ENCODE measurements around the gene NBR1.
"Not testable (repeated sequence)": the region's sequence is repeated elsewhere in the genome, so short reads cannot be mapped to it uniquely, and the experiment has no call there.

Gene NBR1

GRCh38 chr17:43216369-43216761, 45.4 kb downstream of the NBR1 start:
- DNase-seq, result no peak

GRCh38 chr17:43216762-43217613, 46.0 kb downstream of the NBR1 start:
- DNase-seq, result no peak

GRCh38 chr17:43217614-43218087, 46.6 kb downstream of the NBR1 start:
- peak; percentile 33 for DNase-seq

GRCh38 chr17:43219001-43219400, 48.0 kb downstream of the NBR1 start:
- no peak for DNase-seq

GRCh38 chr17:43219746-43220380, 48.8 kb downstream of the NBR1 start:
- no peak for DNase-seq

GRCh38 chr17:43220511-43221125, 49.6 kb downstream of the NBR1 start:
- no peak for DNase-seq

GRCh38 chr17:43224146-43224705, 53.2 kb downstream of the NBR1 start:
- DNase-seq, result no peak

GRCh38 chr17:43226393-43226792, 55.4 kb downstream of the NBR1 start:
- DNase-seq, result no peak

GRCh38 chr17:43228020-43228782, 57.2 kb downstream of the NBR1 start, which contains the start of gene CCDC200:
CCDC200 (minus strand) TSS chr17:43228623; CDS start chr17:43228554, 69 bp downstream.
- DNase-seq, result not testable (repeated sequence)

GRCh38 chr17:43231205-43232020, 60.4 kb downstream of the NBR1 start:
- not testable (repeated sequence) for DNase-seq

- DNase-seq, result not testable (repeated sequence)
These were observed 61.1 kb downstream of the NBR1 start for GRCh38 chr17:43232021-43232699.

- not testable (repeated sequence) for DNase-seq
These were observed 62.2 kb downstream of the NBR1 start for GRCh38 chr17:43233263-43233662.

GRCh38 chr17:43233877-43234276, 62.9 kb downstream of the NBR1 start, which contains the start of gene RNU2-1:
RNU2-1 (minus strand) TSS chr17:43233977.
- not testable (repeated sequence) for DNase-seq

- DNase-seq, result not testable (repeated sequence)
These were observed 68.6 kb downstream of the NBR1 start for GRCh38 chr17:43239597-43239996.

- not testable (repeated sequence) for DNase-seq
These were observed 69.8 kb downstream of the NBR1 start for GRCh38 chr17:43240596-43241352.

GRCh38 chr17:43246456-43246855, 75.4 kb downstream of the NBR1 start:
- DNase-seq, result not testable (repeated sequence)

Measured in CD4-positive, alpha-beta T cell treated with Interleukin-6 for 4 hours (primary cell).